ENCODE results near the gene C2CD4D.
A peak's percentile ranks its signal among the peaks of the same experiment; 100 is the strongest.

Gene C2CD4D

GRCh38 chr1:151790071-151790939, 49.3 kb downstream of the C2CD4D start, which contains the start of gene TDRKH:
Gene TDRKH, minus strand, starts transcription at chr1:151790500. Its CDS starts 7,478 bp downstream, at chr1:151783022.
- peak; percentile 97 to 99 (median 99) for DNase-seq (ENCODE audit: low read depth in 3 of 3)
